ENCODE results near the gene PDZD8.

Gene PDZD8

DNA sequence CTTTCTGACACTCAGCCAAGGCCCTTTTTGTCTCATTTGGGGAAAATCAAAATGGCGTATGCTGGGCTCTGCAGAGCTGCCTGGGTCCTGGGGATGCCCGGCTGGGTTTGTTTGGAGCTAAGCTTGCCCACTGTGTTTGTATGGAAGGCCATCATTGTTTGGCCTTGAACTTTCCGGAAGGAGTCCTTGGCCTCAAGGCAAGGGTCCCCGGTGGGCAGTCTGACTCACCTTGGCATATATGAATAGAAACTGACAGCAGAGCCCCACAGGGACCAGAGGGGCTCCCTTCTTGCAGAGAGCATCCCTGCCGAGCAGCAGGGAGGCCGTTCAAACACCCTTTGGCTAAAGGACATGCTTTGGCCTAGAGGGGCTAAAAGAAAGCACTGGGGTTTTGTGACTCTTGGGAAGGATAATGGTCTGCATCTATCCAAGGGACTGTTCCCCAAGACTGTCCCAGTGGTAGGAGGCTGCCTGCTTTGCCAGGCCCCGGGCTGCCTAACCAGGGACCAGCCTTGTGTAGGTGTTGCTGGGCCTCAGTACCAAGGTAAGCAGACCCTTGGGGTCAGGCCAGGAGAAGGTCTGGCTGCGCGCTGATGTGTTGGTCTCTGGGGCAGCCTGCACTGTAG is 119.3 kb downstream of the PDZD8 start:
- TF ChIP-seq, protein P1, sequence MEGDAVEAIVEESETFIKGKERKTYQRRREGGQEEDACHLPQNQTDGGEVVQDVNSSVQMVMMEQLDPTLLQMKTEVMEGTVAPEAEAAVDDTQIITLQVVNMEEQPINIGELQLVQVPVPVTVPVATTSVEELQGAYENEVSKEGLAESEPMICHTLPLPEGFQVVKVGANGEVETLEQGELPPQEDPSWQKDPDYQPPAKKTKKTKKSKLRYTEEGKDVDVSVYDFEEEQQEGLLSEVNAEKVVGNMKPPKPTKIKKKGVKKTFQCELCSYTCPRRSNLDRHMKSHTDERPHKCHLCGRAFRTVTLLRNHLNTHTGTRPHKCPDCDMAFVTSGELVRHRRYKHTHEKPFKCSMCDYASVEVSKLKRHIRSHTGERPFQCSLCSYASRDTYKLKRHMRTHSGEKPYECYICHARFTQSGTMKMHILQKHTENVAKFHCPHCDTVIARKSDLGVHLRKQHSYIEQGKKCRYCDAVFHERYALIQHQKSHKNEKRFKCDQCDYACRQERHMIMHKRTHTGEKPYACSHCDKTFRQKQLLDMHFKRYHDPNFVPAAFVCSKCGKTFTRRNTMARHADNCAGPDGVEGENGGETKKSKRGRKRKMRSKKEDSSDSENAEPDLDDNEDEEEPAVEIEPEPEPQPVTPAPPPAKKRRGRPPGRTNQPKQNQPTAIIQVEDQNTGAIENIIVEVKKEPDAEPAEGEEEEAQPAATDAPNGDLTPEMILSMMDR (IDR thresholded peaks at IDR 0.05), result no peak
- TF ChIP-seq ZFX (IDR thresholded peaks at IDR 0.05; ENCODE audit: borderline replicate concordance), result no peak
- no peak overlapping the region for H3K27ac ChIP-seq

DNA sequence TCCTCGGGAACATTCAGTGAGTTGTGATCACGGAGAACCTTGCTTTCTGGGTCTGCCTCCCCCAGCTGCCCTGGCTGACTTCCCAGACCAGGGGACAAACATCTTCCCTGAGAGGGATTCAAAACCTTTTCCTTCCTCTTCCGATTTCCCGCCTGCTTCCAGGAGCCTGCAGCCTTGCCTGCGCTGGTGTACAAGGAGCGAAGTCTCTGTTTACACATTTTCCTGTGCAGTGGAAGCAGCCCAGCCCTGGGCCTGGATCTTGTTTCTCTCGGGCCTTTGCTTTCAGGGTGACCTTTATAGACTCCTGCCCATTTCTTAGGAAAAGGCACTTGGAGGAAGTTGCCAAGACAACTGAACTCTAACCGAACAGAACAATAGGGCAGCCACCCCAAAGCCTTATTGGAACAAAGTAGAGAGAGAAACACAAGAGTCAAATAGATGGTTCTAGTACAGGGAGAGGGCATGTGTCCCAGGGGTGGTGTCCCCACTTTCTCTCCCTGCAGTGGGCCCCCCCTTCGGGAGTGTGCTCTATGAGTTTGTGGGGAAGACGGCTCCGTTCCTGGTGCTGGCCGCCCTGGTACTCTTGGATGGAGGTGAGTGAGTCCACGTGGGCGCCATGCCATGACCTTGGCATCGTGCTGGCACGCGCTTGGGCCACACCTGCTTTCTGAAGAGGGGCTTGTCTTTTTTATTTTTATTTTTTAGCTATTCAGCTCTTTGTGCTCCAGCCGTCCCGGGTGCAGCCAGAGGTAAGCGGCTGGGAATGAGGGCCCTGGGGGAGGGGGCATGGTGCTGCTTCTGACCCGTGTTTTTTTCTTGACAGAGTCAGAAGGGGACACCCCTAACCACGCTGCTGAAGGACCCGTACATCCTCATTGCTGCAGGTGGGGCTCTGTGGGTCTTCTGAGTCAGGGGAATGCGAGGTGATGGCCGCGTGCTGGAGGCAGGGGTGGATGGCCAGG is 120.2 kb downstream of the PDZD8 start:
- TF ChIP-seq, protein P1 (IDR thresholded peaks at IDR 0.05), result no peak
- no peak for TF ChIP-seq ZFX (IDR thresholded peaks at IDR 0.05; ENCODE audit: borderline replicate concordance)
- no peak overlapping the region for H3K27ac ChIP-seq

DNA sequence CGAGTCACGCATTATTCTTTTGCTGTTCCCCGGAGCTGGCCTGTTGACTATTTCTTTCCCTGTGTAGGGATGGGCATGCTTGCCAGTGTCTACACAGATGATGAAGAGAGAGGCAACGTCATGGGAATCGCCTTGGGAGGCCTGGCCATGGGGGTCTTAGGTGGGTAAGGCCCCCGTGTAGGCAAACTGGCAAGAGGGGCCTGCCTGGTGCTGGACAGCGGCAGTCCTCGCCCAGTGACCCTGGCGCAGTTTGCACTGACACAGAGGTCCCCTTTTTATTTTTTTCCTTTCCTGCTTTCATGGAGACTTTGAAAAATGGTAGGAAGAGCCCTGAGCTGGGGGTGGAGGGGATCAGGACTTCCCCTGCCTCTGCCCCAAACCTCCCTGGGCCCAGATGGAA is 120.9 kb downstream of the PDZD8 start:
- TF ChIP-seq ZFX (IDR thresholded peaks at IDR 0.05; ENCODE audit: borderline replicate concordance), result no peak
- TF ChIP-seq, protein P1 (IDR thresholded peaks at IDR 0.05), result no peak
- no peak overlapping the region for H3K27ac ChIP-seq

DNA sequence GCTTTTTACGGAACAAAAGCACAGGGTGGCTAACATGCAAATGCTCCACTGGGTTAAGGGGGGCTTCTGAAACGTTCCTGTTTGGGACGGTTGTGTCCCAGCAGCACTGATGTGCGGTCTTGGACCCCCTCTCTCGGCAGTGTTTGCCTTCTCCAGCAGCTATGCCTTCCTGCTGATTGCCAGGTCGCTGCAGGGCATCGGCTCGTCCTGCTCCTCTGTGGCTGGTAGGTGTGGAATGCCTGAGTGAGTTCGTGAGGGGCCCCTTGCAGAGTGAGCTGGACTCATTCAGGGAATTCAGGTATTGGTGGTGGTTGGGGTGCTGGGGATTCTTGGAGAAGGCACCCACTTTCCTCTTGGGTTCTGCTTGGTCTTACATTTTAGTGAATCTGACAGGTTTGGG is 121.3 kb downstream of the PDZD8 start:
- TF ChIP-seq, protein P1 (IDR thresholded peaks at IDR 0.05), result no peak
- no peak for TF ChIP-seq ZFX (IDR thresholded peaks at IDR 0.05; ENCODE audit: borderline replicate concordance)
- no peak overlapping the region for H3K27ac ChIP-seq

DNA sequence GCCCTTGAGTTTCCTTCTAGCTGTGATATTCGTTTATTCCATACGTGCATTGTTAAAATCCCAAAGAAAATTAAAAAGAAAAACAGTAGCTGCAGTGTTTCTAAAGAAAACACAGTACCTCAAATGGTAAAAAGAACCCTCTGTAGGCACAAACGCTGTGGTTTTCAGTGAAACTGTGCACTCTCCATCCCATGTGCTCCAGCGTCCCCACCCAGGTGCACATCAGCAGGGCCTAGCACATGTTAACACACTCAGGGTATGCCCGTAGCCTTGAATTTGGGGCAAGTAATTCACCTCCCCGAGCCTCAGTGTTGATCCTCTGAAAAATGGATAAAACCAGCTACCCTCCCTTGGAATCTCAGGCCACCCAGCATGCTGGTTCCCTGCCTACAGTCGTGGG is 124.8 kb downstream of the PDZD8 start:
- TF ChIP-seq ZFX (IDR thresholded peaks at IDR 0.05; ENCODE audit: borderline replicate concordance), result no peak
- TF ChIP-seq, protein P1 (IDR thresholded peaks at IDR 0.05), result no peak
- no peak overlapping the region for H3K27ac ChIP-seq

DNA sequence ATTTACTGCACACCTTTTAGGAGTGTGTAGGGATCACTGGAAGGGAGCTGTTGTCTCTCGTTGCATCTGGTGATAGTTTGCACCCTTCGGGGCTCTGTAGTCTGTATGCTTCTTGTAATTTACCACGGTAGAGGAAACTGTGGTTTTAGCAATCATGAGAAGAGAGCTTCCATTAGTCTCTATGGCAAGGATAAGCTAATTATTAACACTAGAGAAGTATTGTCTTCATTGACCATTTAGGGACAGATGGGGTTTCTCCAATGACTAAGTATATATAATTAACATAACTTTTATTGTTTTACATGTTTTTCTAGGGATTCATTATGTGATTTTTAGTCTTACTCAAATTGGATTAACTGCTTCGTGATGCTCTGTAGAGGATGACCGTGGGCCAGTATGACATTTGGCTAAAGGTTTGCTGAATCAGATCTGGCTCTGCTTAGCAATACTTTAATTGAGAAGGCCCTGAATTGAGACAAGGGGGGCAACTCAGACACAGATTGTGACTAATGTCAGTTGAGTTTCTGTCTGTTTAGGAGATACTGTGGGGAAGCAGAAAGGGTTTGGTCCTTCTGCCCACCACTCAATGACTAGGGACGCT is 125.6 kb downstream of the PDZD8 start:
- TF ChIP-seq, protein P1 (IDR thresholded peaks at IDR 0.05), result no peak
- H3K27ac ChIP-seq, result no peak overlapping the region

Measured in 22Rv1 (cell line).